DOHH2 (cell line): ENCODE results near the gene THSD8.

Experiments used
- H3F3A ChIP-seq: fragments of 200-600 bp; sonication (generic), shearing (Covaris generic); 2 replicates; pipeline ENCODE4 v1.6.0; 2016; ENCODE audit warnings: antibody characterized with exemption, mild to moderate bottlenecking; ENCODE audit not compliant: control insufficient read depth, insufficient read depth
- H3K27ac ChIP-seq: fragments of 200-600 bp; sonication (generic); 2 replicates; pipeline ENCODE4 v1.5.1; 2014; ENCODE audit warnings: low read depth, mild to moderate bottlenecking, low read length, moderate library complexity
- H3K27me3 ChIP-seq: fragments of 200-600 bp; sonication (generic); 2 replicates; pipeline ENCODE4 v1.6.1; 2014; ENCODE audit warnings: mild to moderate bottlenecking, low read length, mixed read lengths; ENCODE audit not compliant: control insufficient read depth
- H3K36me3 ChIP-seq: fragments of 200-600 bp; sonication (generic); 2 replicates; pipeline ENCODE4 v1.6.1; 2014; ENCODE audit warnings: mild to moderate bottlenecking, low read length, moderate library complexity, mixed read lengths; ENCODE audit not compliant: control insufficient read depth
- H3K4me1 ChIP-seq: fragments of 200-600 bp; sonication (generic); 2 replicates; pipeline ENCODE4 v1.6.1; 2014; ENCODE audit warnings: mild to moderate bottlenecking, low read length, mixed read lengths; ENCODE audit not compliant: control insufficient read depth
- H3K4me2 ChIP-seq: fragments of 200-600 bp; sonication (generic); 2 replicates; pipeline ENCODE4 v1.6.0; 2014; ENCODE audit warnings: mild to moderate bottlenecking, low read length, moderate library complexity
- H3K4me3 ChIP-seq: fragments of 200-600 bp; sonication (generic); 2 replicates; pipeline ENCODE4 v1.5.1; 2014; ENCODE audit warnings: mild to moderate bottlenecking, low read length, mixed read lengths
- H3K79me2 ChIP-seq: fragments of 200-600 bp; sonication (generic); 2 replicates; pipeline ENCODE4 v1.6.1; 2014; ENCODE audit warnings: mild to moderate bottlenecking, low read length, mixed read lengths; ENCODE audit not compliant: control insufficient read depth
- H3K9me2 ChIP-seq: fragments of 200-600 bp; sonication (generic); replicated peaks from 2 replicates; pipeline ENCODE4 v1.6.1; 2014; ENCODE audit warnings: mild to moderate bottlenecking, low read length, mixed read lengths; ENCODE audit not compliant: control insufficient read depth
- H3K9me3 ChIP-seq: fragments of 200-600 bp; sonication (generic); 2 replicates; pipeline ENCODE4 v1.6.1; 2014; ENCODE audit warnings: antibody characterized with exemption, low read length, mixed read lengths; ENCODE audit not compliant: control insufficient read depth, insufficient read depth
- H4K20me1 ChIP-seq: fragments of 200-600 bp; sonication (generic); 2 replicates; pipeline ENCODE4 v1.6.0; 2014; ENCODE audit warnings: low read depth, mild to moderate bottlenecking, antibody characterized with exemption, low read length, moderate library complexity; ENCODE audit not compliant: control insufficient read depth, insufficient read depth
- EZH2phosphoT487 ChIP-seq: fragments of 200-600 bp; sonication (generic); IDR thresholded peaks from 2 replicates; pipeline ENCODE4 v1.6.1; 2017; ENCODE audit warnings: borderline replicate concordance, mild to moderate bottlenecking, antibody characterized with exemption, low read length, moderate library complexity, mixed read lengths
- TF ChIP-seq, protein P1 (sequence below): fragments of 200-600 bp; sonication (generic); IDR thresholded peaks from one replicate; pipeline ENCODE4 v1.5.1; 2014; ENCODE audit warnings: antibody characterized with exemption, mild to moderate bottlenecking, low read depth, low read length; ENCODE audit not compliant: poor library complexity, severe bottlenecking

THSD8 gene

DNA sequence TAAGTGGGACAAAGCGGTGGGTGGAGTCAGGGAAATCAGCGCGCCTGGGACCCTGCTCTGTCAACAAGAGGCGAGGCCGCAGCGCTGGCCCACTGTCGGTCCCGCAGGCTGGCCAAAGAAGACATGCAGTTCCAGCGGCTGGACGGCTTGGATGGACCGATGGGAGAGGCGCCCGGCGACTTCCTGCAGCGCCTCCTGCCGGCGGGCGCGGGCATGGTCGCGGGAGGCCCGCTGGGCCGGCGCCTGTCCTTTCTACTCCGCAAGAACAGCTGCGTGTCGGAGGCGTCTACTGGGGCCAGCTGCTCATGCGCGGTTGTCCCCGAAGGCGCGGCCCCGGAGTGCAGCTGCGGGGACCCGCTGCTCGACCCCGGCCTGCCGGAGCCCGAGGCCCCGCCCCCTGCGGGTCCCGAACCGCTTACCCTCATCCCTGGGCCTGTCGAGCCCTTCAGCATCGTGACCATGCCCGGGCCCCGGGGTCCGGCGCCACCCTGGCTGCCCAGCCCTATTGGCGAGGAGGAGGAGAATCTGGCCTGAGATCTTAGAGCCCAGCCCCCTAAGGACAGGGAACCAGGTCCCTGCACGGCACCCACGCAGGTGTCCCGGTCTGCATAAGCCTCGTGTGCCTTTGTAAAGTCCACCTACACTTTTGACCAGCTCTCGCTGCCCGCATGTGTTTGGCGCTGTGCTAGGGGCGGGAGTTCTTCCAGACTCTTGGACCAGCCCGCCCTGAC is 44.2 kb upstream of the THSD8 start:
- no peaks in the 10 kb centered on the region for H3K79me2 ChIP-seq
- H3K9me2 ChIP-seq: no peaks in the 10 kb centered on the region
- H3K4me1 ChIP-seq: peaks cover 2% of the 10 kb centered on the region; the same call in 1 of the 2 replicates
- H3K36me3 ChIP-seq: no peaks in the 10 kb centered on the region
- TF ChIP-seq, protein P1, sequence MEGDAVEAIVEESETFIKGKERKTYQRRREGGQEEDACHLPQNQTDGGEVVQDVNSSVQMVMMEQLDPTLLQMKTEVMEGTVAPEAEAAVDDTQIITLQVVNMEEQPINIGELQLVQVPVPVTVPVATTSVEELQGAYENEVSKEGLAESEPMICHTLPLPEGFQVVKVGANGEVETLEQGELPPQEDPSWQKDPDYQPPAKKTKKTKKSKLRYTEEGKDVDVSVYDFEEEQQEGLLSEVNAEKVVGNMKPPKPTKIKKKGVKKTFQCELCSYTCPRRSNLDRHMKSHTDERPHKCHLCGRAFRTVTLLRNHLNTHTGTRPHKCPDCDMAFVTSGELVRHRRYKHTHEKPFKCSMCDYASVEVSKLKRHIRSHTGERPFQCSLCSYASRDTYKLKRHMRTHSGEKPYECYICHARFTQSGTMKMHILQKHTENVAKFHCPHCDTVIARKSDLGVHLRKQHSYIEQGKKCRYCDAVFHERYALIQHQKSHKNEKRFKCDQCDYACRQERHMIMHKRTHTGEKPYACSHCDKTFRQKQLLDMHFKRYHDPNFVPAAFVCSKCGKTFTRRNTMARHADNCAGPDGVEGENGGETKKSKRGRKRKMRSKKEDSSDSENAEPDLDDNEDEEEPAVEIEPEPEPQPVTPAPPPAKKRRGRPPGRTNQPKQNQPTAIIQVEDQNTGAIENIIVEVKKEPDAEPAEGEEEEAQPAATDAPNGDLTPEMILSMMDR: peak; percentile 92
- no peak for TF ChIP-seq EZH2phosphoT487
- H3F3A ChIP-seq: no peaks in the 10 kb centered on the region
- H3K27me3 ChIP-seq: peaks cover 6% of the 10 kb centered on the region; the same call in 1 of the 2 replicates
- peak overlapping the region; percentile 53 for H3K4me2 ChIP-seq
- H4K20me1 ChIP-seq: no peaks in the 10 kb centered on the region
- peak overlapping the region; percentile 44 for H3K4me3 ChIP-seq
- no peaks in the 10 kb centered on the region for H3K9me3 ChIP-seq
- no peak overlapping the region for H3K27ac ChIP-seq

DNA sequence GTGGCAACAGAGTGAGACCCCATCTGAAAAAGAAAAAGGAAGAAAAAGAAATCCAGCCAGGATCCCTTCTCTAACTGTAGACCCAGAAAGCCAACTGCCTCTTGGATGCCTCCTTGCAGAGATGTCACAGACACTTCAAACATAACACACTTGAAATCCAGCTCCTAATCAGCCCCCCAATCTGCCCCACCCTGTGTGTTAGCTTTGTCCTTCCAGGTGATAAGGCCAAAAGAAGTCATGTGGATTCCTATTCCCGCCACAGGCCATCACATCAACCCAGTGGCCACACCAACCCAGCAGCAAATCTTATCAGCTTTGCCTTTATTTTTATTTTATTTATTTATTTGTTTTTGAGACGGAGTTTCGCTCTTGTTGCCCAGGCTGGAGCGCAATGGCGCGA is 42.2 kb upstream of the THSD8 start:
- TF ChIP-seq, protein P1: no peak
- TF ChIP-seq EZH2phosphoT487: no peak
- Histone ChIP-seq H3K9me2 (no peaks in the 10 kb centered on the region), H3K9me3 (no peaks in the 10 kb centered on the region), H3K27ac (no peak overlapping the region), H3K4me3 (no peak overlapping the region), H3F3A (no peaks in the 10 kb centered on the region), H3K79me2 (no peaks in the 10 kb centered on the region), H3K27me3 (0 out of 2 replicates have a peak, but pooled peaks cover 2% of the 10 kb centered on the region), H3K4me1 (peaks cover 2% of the 10 kb centered on the region; the same call in 1 of the 2 replicates), H3K36me3 (no peaks in the 10 kb centered on the region), H3K4me2 (no peak overlapping the region), H4K20me1 (no peaks in the 10 kb centered on the region)

DNA sequence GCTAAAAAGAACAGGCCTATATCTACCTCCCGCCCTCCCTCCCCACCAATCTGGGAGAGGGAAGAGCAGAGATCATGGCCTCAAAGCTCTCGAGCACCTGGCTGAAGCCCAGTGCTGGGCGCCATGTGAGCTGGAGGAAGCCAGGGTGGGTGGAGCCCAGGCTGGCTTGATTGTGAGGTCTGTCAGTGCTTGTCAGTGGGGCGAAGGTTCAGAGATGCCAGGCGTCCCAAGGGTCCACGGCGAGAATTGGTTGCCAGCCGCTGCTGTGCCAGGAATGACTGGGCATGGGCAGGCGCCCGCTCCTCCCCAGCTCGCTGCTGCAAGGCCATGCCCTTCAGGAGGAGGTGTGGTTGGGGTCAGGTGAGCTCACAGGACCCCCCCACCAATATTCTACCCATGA is 38.8 kb upstream of the THSD8 start:
- no peaks in the 10 kb centered on the region for H4K20me1 ChIP-seq
- 0 out of 2 replicates have a peak, but pooled peaks cover under 1% of the 10 kb centered on the region for H3K27me3 ChIP-seq
- no peak overlapping the region for H3K4me2 ChIP-seq
- TF ChIP-seq, protein P1: no peak
- no peak for TF ChIP-seq EZH2phosphoT487
- H3K36me3 ChIP-seq: no peaks in the 10 kb centered on the region
- no peaks in the 10 kb centered on the region for H3K9me2 ChIP-seq
- no peaks in the 10 kb centered on the region for H3K79me2 ChIP-seq
- peaks cover 3% of the 10 kb centered on the region; the same call in 1 of the 2 replicates for H3K4me1 ChIP-seq
- no peaks in the 10 kb centered on the region for H3F3A ChIP-seq
- no peak overlapping the region for H3K4me3 ChIP-seq
- no peak overlapping the region for H3K27ac ChIP-seq
- no peaks in the 10 kb centered on the region for H3K9me3 ChIP-seq
